ENCODE results near the gene PDLIM4. TPM values are rescaled to one million over a fixed set of nuclear protein-coding genes. Genes with fewer than 3 reads are reported as not detected.

PDLIM4 gene
- total and polyA plus RNA-seq, 8 donors, result 7.7 to 13.5 (median 10.2) TPM

DNA sequence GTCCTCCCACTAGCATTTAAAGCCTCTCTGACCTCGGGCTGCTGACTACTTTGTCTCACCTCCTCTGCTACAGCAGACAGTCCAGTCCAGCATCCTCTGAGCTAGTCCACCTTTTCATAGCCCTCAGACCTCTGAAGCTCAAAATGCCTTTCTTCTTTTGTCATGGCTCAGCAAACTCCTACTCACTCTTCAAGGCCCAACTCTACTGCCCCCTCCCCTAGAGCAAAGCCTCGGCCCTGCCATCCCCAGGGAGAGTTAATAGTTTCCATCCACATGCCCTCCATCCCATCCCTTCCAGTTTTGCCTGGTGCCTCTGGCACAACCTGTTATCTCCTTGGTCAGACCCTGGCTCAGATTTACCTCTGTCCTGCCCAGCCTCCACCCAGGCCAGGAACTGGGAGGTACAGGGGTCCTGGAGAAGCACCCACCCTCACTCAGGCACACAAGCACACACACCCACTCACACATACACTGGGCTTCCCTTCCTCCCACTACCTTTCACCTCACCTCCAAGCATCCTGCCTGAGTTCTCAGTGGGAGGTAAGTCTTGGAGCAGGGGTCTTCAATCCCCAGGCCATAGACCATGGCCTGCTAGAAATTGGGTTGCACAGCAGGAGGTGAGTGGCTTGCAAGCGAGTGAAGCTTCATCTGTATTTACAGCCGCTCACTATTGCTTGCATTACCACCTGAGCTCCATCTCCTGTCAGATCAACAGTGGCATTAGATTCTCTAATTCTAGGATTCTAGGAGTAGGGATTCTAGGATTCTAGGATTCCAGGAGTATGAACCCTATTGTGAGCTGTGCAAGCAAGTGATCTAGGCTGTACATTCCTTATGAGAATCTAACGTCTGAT is 18.1 kb downstream of the PDLIM4 start:
- no peak overlapping the region for H3K4me3 ChIP-seq
- no peak overlapping the region for H3K27ac ChIP-seq
- peaks cover 0 to 13% of the 10 kb centered on the region in 2 donors for H3K27me3 ChIP-seq
- intact Hi-C loops (cut with DNase I), result no loop called here
- peaks cover 0 to 5% of the 10 kb centered on the region in 2 donors for H3K4me1 ChIP-seq
- H3K9me3 ChIP-seq, result no peaks in the 10 kb centered on the region
- no peaks in the 10 kb centered on the region for H3K36me3 ChIP-seq
- TF ChIP-seq, protein P1, sequence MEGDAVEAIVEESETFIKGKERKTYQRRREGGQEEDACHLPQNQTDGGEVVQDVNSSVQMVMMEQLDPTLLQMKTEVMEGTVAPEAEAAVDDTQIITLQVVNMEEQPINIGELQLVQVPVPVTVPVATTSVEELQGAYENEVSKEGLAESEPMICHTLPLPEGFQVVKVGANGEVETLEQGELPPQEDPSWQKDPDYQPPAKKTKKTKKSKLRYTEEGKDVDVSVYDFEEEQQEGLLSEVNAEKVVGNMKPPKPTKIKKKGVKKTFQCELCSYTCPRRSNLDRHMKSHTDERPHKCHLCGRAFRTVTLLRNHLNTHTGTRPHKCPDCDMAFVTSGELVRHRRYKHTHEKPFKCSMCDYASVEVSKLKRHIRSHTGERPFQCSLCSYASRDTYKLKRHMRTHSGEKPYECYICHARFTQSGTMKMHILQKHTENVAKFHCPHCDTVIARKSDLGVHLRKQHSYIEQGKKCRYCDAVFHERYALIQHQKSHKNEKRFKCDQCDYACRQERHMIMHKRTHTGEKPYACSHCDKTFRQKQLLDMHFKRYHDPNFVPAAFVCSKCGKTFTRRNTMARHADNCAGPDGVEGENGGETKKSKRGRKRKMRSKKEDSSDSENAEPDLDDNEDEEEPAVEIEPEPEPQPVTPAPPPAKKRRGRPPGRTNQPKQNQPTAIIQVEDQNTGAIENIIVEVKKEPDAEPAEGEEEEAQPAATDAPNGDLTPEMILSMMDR (IDR thresholded peaks at IDR 0.05), result no peak
- ATAC-seq, result no peak
- DNase-seq, result no peak

- TF ChIP-seq, protein P1 (IDR thresholded peaks at IDR 0.05), result no peak
- peaks cover 0 to 13% of the 10 kb centered on the region in 2 donors for H3K4me1 ChIP-seq
Observed at GRCh38 chr5:132277256-132277655, 19.8 kb downstream of the PDLIM4 start.

DNA sequence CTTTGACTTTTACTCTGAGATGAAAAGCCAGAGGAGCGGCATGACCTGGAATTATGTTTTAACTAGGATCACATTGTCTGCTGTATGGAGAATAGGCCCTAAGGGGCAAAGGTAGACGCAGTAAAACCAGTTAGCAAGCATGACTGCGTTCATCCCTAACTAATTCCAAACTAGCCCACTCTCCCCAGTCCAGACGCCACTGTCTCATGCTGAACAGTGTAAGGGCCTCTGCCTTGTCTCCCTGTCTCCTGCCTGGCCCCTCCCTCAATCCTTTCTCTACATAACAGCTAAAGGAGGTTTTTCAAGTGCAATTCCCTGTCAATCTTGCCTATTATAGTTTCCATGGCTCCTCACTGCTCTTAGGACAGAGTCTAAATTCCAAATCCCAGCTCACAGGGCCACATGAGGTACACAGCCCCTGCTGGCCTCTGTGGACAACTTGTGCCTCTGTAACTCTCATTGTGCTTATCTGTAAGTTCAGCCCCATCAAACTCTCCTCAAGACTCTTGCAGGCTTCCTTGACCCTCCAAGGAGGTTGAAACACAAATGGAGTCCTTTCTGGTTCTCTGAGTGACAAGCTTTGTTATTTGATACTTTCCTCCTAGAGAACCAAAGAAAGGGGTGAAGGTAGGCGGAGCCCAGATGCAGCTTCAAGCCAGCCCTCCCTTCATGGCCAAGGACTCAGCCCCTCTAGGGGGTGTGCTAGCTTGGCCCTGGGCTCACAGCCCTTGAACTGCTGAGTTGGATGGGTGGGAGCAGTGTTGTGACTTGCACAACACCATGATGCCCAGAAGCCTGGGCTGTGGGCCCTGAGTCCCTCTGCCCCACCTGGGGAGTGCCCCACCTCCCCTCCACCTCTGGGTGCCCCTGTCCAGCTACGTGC is 20.7 kb downstream of the PDLIM4 start:
- intact Hi-C loops (cut with DNase I), result no loop called here
- DNase-seq (no peak), ATAC-seq (no peak)
- Histone ChIP-seq H3K9me3 (no peaks in the 10 kb centered on the region), H3K36me3 (no peaks in the 10 kb centered on the region), H3K4me1 (peaks cover 0 to 8% of the 10 kb centered on the region in 2 donors), H3K27ac (no peak overlapping the region), H3K4me3 (no peak overlapping the region), H3K27me3 (no peaks in the 10 kb centered on the region)
- TF ChIP-seq, protein P1 (IDR thresholded peaks at IDR 0.05), result no peak

More at GRCh38 chr5:132277256-132277655, 19.8 kb downstream of the PDLIM4 start:
- no peaks in the 10 kb centered on the region for H3K9me3 ChIP-seq
- ATAC-seq (no peak), DNase-seq (no peak)
- H3K4me3 ChIP-seq, result no peak overlapping the region
- peaks cover 0 to under 1% of the 10 kb centered on the region in 2 donors for H3K27me3 ChIP-seq
- no peak overlapping the region for H3K27ac ChIP-seq
- intact Hi-C loops (cut with DNase I), result no loop called here
- no peaks in the 10 kb centered on the region for H3K36me3 ChIP-seq

DNA sequence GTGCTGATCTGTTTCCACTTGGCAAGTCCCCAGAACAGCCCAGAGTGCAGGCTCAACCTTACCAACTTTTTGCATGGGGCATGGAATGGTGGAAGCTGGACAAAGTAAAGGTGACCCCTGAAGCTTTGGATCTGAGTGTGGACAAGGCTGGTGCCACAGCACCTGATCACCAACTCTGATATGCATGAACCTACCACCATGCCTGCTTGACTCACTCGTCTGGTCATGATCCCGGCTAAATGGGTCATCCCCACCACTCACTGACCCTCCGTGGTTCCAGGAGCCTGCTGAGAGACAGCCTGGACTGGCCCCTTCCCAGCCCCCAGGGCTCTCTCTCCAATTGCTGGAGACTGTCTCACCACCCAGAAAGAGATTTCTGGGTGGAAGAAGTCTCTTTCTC is 22.3 kb downstream of the PDLIM4 start:
- H3K27me3 ChIP-seq, result no peaks in the 10 kb centered on the region
- TF ChIP-seq, protein P1 (IDR thresholded peaks at IDR 0.05), result no peak
- ATAC-seq, result no peak
- intact Hi-C loops (cut with DNase I), result no loop called here
- no peaks in the 10 kb centered on the region for H3K36me3 ChIP-seq
- peaks cover 0 to 8% of the 10 kb centered on the region in 2 donors for H3K4me1 ChIP-seq
- H3K4me3 ChIP-seq, result no peak overlapping the region
- H3K27ac ChIP-seq, result peak overlapping the region in 1 of 2 donors; percentile 38
- no peak for DNase-seq
- H3K9me3 ChIP-seq, result no peaks in the 10 kb centered on the region
